Middle frontal gyrus (tissue), 1 donor: ENCODE data around the gene TFPI.
"Not testable (repeated sequence)": the region's sequence is repeated elsewhere in the genome, so short reads cannot be mapped to it uniquely, and the experiment has no call there.

Experiments
- DNase-seq: peaks from one replicate; pipeline ENCODE4 v3.0.0-alpha.2; 2015; ENCODE audit warnings: low spot score; ENCODE audit errors: extremely low spot score

TFPI gene

GRCh38 chr2:187529248-187529976 is 24.8 kb downstream of the TFPI start:
- DNase-seq, result no peak

- no peak for DNase-seq
Measured at GRCh38 chr2:187528042-187528441, 26.2 kb downstream of the TFPI start.

- DNase-seq, result no peak
Measured at GRCh38 chr2:187527262-187527661, 27.0 kb downstream of the TFPI start.

GRCh38 chr2:187526792-187527191 is 27.4 kb downstream of the TFPI start:
- DNase-seq, result no peak

GRCh38 chr2:187525163-187525900 is 28.9 kb downstream of the TFPI start:
- no peak for DNase-seq

GRCh38 chr2:187523325-187523724 is 30.9 kb downstream of the TFPI start:
- DNase-seq, result no peak

GRCh38 chr2:187520121-187520624 is 34.1 kb downstream of the TFPI start:
- no peak for DNase-seq

GRCh38 chr2:187519419-187520120 is 34.7 kb downstream of the TFPI start:
- no peak for DNase-seq

- DNase-seq, result not testable (repeated sequence)
Measured at GRCh38 chr2:187517750-187518361, 36.4 kb downstream of the TFPI start.

GRCh38 chr2:187516630-187517510 is 37.4 kb downstream of the TFPI start:
- not testable (repeated sequence) for DNase-seq

GRCh38 chr2:187514930-187515329 is 39.3 kb downstream of the TFPI start:
- DNase-seq, result no peak

- not testable (repeated sequence) for DNase-seq
Measured at GRCh38 chr2:187514235-187514829, 39.9 kb downstream of the TFPI start.

GRCh38 chr2:187513460-187514234 is 40.6 kb downstream of the TFPI start:
- not testable (repeated sequence) for DNase-seq

- DNase-seq, result no peak
Measured at GRCh38 chr2:187511356-187512315, 42.6 kb downstream of the TFPI start.

- not testable (repeated sequence) for DNase-seq
Measured at GRCh38 chr2:187510419-187511355, 43.5 kb downstream of the TFPI start.

GRCh38 chr2:187509667-187510417 is 44.4 kb downstream of the TFPI start:
- no peak for DNase-seq
